Activated CD4-positive, alpha-beta T cell treated with anti-CD3 and anti-CD28 coated beads, Interleukin-10, Interleukin-2, amounts not matched to agents 100 ng/mL and 50 ng/mL, durations not matched to agents 16 hours and 8 hours (primary cell): Measurements from ENCODE around the gene RBFOX2.
"Not testable (repeated sequence)": the region's sequence is repeated elsewhere in the genome, so short reads cannot be mapped to it uniquely, and the experiment has no call there.

Source experiments
- DNase-seq: peaks from one replicate; pipeline ENCODE4 v3.0.0-alpha.2; 2020

RBFOX2 gene

GRCh38 chr22:35808377-35808776 is 220.2 kb downstream of the RBFOX2 start:
- no peak for DNase-seq

- not testable (repeated sequence) for DNase-seq
Measured at GRCh38 chr22:35806668-35807067, 222.0 kb downstream of the RBFOX2 start.

GRCh38 chr22:35805466-35805865 is 223.2 kb downstream of the RBFOX2 start:
- no peak for DNase-seq

GRCh38 chr22:35804421-35804820 is 224.2 kb downstream of the RBFOX2 start:
- no peak for DNase-seq

GRCh38 chr22:35802885-35803284 is 225.7 kb downstream of the RBFOX2 start:
- DNase-seq: no peak

- DNase-seq: not testable (repeated sequence)
Measured at GRCh38 chr22:35801301-35801700, 227.3 kb downstream of the RBFOX2 start.

- DNase-seq: no peak
Measured at GRCh38 chr22:35799150-35799549, 229.5 kb downstream of the RBFOX2 start.

- no peak for DNase-seq
Measured at GRCh38 chr22:35797411-35797810, 231.2 kb downstream of the RBFOX2 start.

GRCh38 chr22:35795476-35795875 is 233.1 kb downstream of the RBFOX2 start:
- DNase-seq: no peak

GRCh38 chr22:35792506-35792905 is 236.1 kb downstream of the RBFOX2 start:
- DNase-seq: no peak

- not testable (repeated sequence) for DNase-seq
Measured at GRCh38 chr22:35791788-35792187, 236.8 kb downstream of the RBFOX2 start.

GRCh38 chr22:35785181-35785923 is 243.3 kb downstream of the RBFOX2 start:
- DNase-seq: no peak

GRCh38 chr22:35784633-35785032 is 244.0 kb downstream of the RBFOX2 start:
- DNase-seq: no peak

- DNase-seq: no peak
Measured at GRCh38 chr22:35783943-35784614, 244.5 kb downstream of the RBFOX2 start.

GRCh38 chr22:35782504-35782903 is 246.1 kb downstream of the RBFOX2 start:
- DNase-seq: no peak

GRCh38 chr22:35781898-35782297 is 246.7 kb downstream of the RBFOX2 start:
- no peak for DNase-seq

- DNase-seq: no peak
Measured at GRCh38 chr22:35777335-35777975, 251.2 kb downstream of the RBFOX2 start.

GRCh38 chr22:35775339-35775738 is 253.3 kb downstream of the RBFOX2 start:
- no peak for DNase-seq

- no peak for DNase-seq
Measured at GRCh38 chr22:35769974-35770373, 258.6 kb downstream of the RBFOX2 start.

GRCh38 chr22:35766654-35767580 is 261.7 kb downstream of the RBFOX2 start:
- DNase-seq: no peak

GRCh38 chr22:35761037-35761436 is 267.6 kb downstream of the RBFOX2 start:
- no peak for DNase-seq

GRCh38 chr22:35758394-35758793 is 270.2 kb downstream of the RBFOX2 start:
- DNase-seq: no peak

- no peak for DNase-seq
Measured at GRCh38 chr22:35756722-35757121, 271.9 kb downstream of the RBFOX2 start.
